ENCODE measurements around the gene JMJD7.

Gene JMJD7

GRCh38 chr15:41861736-41862356 is 34.0 kb downstream of the JMJD7 start:
- in situ Hi-C loops (cut with MboI; ENCODE audit: low sequenced_read_pairs): no loop called here

- in situ Hi-C loops (cut with MboI; ENCODE audit: low sequenced_read_pairs): no loop called here
These were observed 34.7 kb downstream of the JMJD7 start for GRCh38 chr15:41862515-41863116.

GRCh38 chr15:41865490-41866055 is 37.7 kb downstream of the JMJD7 start:
- in situ Hi-C loops (cut with MboI; ENCODE audit: low sequenced_read_pairs): no loop called here

- in situ Hi-C loops (cut with MboI; ENCODE audit: low sequenced_read_pairs): no loop called here
These were observed 38.4 kb downstream of the JMJD7 start for GRCh38 chr15:41866263-41866703.

DNA sequence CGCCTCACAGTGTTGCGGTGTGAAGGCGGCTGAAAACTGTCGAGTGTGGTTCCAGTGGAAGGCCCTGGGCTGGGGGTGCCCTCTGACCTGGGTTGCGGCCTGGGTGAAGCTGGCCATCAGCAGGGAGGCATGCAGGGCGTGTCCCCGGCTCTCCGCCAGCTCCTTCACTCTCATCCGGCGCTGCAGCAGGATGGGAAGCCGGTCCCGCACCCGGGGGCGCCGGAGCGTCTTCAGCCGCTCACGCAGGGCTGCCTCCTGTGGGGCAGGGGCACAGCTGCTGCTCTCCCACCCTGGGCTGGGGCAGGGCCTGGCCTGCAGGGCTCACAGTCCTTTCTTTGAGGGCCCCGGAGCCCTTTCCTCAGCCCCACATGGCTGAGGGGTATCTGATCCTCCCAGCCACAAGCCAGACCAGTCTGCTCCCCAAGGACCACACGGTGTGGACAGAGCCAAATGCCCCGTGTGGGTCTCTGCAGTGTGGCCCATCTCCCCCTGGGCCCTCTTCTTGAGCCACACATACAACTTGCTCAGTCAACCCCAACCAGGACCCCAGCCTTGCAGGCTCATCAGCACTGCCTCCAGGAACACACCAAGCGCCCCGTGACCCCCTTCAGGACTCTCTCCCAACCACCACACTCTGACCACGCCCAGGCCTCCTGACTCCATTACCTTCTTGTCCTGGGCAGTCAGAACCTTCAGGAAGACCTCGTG is 39.1 kb downstream of the JMJD7 start:
- in situ Hi-C loops (cut with MboI; ENCODE audit: low sequenced_read_pairs): no loop called here

- in situ Hi-C loops (cut with MboI; ENCODE audit: low sequenced_read_pairs): no loop called here
These were observed 40.4 kb downstream of the JMJD7 start for GRCh38 chr15:41868321-41868720.

DNA sequence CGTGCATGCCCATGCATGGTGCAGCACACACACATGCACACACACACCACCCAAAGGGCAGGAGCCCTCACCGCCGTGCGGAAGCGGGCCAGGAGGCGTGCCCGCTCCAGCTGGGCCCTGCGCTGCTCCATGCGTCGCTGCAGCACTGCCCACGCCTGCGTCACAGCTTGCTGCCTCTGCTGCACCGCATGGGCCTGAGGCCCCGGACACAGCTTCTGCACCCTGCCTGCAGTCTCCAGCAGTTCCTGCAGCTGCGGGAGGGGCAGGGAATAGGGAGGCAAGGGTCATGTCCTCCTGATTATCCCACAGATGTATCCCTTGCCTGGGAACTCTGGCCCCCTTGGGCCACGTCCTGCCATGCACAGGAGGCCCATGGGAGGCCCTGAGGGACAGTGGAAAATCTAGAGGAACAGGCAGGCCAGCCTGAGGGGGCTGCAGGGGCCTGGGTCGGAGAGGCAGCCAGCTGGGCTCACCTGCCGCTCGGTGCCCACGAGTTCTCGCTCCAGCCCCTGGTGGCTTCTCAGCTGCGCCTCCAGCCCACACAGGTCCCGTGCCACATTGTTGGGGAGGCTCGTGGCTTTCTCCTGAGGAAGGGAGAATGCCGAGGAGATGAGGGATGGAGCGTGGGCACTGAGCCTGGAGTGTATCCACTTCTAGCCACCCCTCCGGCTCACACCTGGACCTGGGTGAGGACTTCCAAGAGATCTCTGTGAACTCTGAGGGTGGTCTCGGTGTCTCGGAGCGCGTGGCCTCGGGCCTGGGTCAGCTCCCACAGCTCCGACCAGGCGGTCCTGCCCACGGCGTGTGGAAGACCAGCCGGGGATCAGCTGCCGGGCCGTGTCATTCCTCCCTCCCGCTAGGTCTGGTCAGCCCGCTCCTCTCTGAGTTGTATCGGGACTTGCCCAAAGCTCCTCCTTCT is 42.1 kb downstream of the JMJD7 start:
- in situ Hi-C loops (cut with MboI; ENCODE audit: low sequenced_read_pairs): no loop called here

DNA sequence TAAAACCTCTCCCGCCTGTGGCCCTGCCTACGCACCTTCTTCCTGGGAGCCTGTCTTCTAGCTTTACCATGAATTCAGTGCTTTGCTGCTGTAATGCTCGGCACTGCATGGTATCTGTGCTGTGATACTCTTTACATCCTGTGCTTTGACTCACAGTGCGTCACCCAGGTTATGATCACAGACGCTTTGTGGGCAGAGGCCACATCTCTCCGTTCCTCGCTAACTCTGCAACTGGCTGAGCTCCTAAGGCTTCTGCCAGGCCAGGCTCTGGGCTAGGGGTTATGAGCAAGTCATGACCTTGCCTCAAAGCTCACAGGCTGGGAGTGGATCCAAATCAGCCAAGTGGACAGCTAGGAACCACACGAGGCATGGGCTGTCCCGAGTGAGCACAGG is 42.8 kb downstream of the JMJD7 start:
- in situ Hi-C loops (cut with MboI; ENCODE audit: low sequenced_read_pairs): no loop called here

- in situ Hi-C loops (cut with MboI; ENCODE audit: low sequenced_read_pairs): no loop called here
These were observed 43.4 kb downstream of the JMJD7 start for GRCh38 chr15:41871175-41871905.

GRCh38 chr15:41872166-41872747 is 44.4 kb downstream of the JMJD7 start:
- in situ Hi-C loops (cut with MboI; ENCODE audit: low sequenced_read_pairs): no loop called here

DNA sequence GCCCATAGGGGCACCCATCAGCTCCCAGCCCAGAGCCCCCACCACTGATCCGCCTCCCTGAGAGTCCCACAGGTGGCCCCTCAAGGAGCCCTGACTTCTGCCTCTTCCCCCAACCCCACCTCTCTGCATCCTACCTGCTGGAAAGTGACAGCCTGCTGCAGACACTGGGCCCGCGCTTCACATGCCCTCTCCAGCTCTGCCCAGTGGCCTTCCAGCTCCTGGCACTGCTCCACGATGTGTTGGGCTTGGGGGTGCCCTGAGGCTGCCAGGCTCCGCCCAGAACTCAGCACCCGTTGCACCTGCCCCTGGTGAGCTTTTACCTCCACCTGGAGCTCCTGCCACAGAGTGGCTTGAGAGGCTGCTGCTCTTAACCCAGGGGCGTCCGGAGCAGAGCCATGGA is 45.8 kb downstream of the JMJD7 start:
- in situ Hi-C loops (cut with MboI; ENCODE audit: low sequenced_read_pairs): no loop called here

GRCh38 chr15:41874736-41875135 is 46.8 kb downstream of the JMJD7 start:
- in situ Hi-C loops (cut with MboI; ENCODE audit: low sequenced_read_pairs): no loop called here

DNA sequence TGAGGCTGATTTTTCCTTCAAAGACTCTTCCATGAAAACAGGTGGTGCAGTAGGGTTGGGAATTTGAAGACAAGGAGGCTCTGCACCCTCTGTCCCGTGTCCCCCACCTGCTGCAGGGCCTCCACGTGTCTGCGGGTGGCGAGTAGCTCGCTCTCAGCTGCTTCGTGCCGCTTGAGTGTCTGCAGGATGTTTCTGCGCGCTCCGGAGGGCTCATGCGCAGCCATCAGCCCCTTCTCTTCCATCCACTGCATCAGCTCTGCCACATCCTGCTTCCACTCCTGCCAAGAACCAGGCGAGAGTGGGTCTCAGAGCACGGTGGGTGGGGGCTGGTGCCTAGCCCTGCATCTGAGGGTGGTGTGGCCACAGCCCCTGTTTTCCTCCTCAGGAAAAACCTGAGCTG is 48.1 kb downstream of the JMJD7 start:
- in situ Hi-C loops (cut with MboI; ENCODE audit: low sequenced_read_pairs): no loop called here

GRCh38 chr15:41876689-41877088 is 48.8 kb downstream of the JMJD7 start:
- in situ Hi-C loops (cut with MboI; ENCODE audit: low sequenced_read_pairs): no loop called here

DNA sequence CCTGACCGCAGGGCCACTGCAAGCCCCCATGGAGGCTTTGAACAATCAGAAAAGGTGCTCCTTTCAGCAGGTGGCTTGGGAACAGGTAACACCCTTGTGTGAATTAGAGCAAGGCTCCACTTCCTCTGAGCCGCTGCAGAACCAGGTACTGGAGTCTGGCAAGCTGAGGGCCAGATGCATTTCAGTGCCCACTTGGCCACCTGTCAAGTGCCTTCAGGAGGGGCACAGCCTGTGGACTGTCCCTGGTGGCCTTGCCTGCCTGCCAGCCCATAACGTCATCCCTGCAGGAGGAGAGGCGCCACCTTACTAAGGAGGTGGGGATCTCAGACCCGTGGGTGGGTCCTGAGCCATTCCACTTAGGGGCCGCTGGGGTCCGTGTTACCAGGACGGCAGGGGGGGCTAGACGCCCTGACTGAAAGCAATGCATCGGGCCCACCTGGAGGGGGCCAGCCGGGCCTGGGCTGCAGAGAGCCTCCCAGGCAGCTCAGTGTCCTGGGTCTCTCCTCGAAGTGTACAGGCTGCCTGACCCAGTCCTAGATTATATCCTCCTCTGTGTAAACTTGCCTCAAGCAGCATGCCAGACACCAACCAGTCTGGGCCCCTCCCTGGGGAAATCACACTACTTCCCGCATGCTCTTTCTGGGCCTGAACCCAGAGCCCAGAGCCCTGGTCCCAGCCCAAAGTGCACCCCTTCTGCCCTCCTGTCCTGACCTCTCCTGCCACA is 49.9 kb downstream of the JMJD7 start:
- in situ Hi-C loops (cut with MboI; ENCODE audit: low sequenced_read_pairs): no loop called here

- in situ Hi-C loops (cut with MboI; ENCODE audit: low sequenced_read_pairs): no loop called here
These were observed 50.4 kb downstream of the JMJD7 start for GRCh38 chr15:41878355-41878699.

DNA sequence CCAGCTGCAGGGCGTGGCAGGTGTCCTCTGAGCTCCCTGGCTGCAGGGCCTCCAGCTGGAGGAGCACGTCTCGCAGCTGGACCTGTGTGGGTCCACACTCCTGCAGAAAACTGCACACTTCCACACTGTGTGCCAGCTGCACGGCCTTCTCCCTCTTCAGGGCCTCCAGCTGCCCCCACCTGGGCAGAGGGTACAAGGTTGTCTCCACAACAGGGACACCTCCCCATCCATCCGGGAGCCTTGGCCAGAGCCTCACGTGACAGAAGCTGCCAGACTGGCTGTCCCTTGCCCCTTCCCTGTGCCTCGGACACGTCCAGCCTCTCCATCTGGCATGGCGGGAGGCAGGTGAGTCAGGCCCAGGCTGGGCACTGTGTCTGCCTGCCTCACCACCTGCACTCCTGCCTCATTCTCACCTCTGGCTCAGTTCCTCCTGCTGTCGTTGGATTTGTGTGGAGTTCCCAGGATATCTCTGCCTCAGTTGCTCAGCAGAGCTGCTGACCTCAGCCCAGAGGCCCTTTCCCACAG is 51.5 kb downstream of the JMJD7 start:
- in situ Hi-C loops (cut with MboI; ENCODE audit: low sequenced_read_pairs): no loop called here

- in situ Hi-C loops (cut with MboI; ENCODE audit: low sequenced_read_pairs): no loop called here
These were observed 52.4 kb downstream of the JMJD7 start for GRCh38 chr15:41880156-41880877.
